ENCODE results near the gene RNASE7.

GRCh38 chr14:21026274-21026987, 15.7 kb upstream of the RNASE7 start:
- TF ChIP-seq CTCF (IDR thresholded peaks at IDR 0.05) (no peak), POLR2A (IDR thresholded peaks at IDR 0.05) (no peak)
